Stimulated activated CD4-positive, alpha-beta T cell treated with anti-CD3 and anti-CD28 coated beads, Interleukin-1b, Interleukin-23, amount 100 ng/mL, for 24 hours (primary cell): Measurements from ENCODE around the gene CCDC57.

Experiments
- DNase-seq, 4 experiments: peaks; one replicate each; pipeline ENCODE4 v3.0.0-alpha.2; 2020; ENCODE audit warnings: low read depth in 4 of 4, low spot score in 1 of 4

The CCDC57 gene

GRCh38 chr17:82084373-82085030 lies 128.1 kb downstream of the CCDC57 start:
- no peak for DNase-seq

GRCh38 chr17:82083533-82084359 lies 128.9 kb downstream of the CCDC57 start:
- no peak for DNase-seq

GRCh38 chr17:82083009-82083408 lies 129.6 kb downstream of the CCDC57 start:
- DNase-seq: no peak

- no peak for DNase-seq
These were observed 130.2 kb downstream of the CCDC57 start for GRCh38 chr17:82082456-82082855.

- no peak for DNase-seq
These were observed 130.7 kb downstream of the CCDC57 start for GRCh38 chr17:82081966-82082365.

- no peak for DNase-seq
These were observed 131.1 kb downstream of the CCDC57 start for GRCh38 chr17:82081546-82081945.

GRCh38 chr17:82080789-82081464 lies 131.7 kb downstream of the CCDC57 start:
- DNase-seq: no peak

GRCh38 chr17:82080048-82080788 lies 132.4 kb downstream of the CCDC57 start:
- no peak for DNase-seq

- no peak for DNase-seq
These were observed 133.5 kb downstream of the CCDC57 start for GRCh38 chr17:82079001-82079677.

- no peak for DNase-seq
These were observed 134.2 kb downstream of the CCDC57 start for GRCh38 chr17:82078433-82078832.

- no peak for DNase-seq
These were observed 134.9 kb downstream of the CCDC57 start for GRCh38 chr17:82077617-82078358.

- no peak for DNase-seq
These were observed 135.7 kb downstream of the CCDC57 start for GRCh38 chr17:82076785-82077591.

- no peak for DNase-seq
These were observed 136.4 kb downstream of the CCDC57 start for GRCh38 chr17:82076018-82076784.

- DNase-seq: no peak
These were observed 139.2 kb downstream of the CCDC57 start for GRCh38 chr17:82073446-82073845.

- DNase-seq: no peak
These were observed 139.8 kb downstream of the CCDC57 start for GRCh38 chr17:82072827-82073226.

GRCh38 chr17:82070611-82071010 lies 142.0 kb downstream of the CCDC57 start:
- no peak for DNase-seq

GRCh38 chr17:82065638-82066303 lies 146.9 kb downstream of the CCDC57 start, which contains the start of gene DUS1L:
DUS1L (minus strand) TSS chr17:82065804; CDS start chr17:82065059, 745 bp downstream.
- DNase-seq: peak; percentile 50 to 58 (median 54)

- DNase-seq: no peak
These were observed 147.4 kb downstream of the CCDC57 start for GRCh38 chr17:82065193-82065637.
